Thyroid gland (tissue), 4 donors: ENCODE data around the gene HAND2.

Experiments used
- CTCF ChIP-seq, 6 experiments: fragments of 200-600 bp in 3 of 6; fragments of 450-650 bp in 3 of 6; sonication (generic) in 3 of 6; IDR thresholded peaks; one replicate each; pipeline ENCODE4 v1.5.1; 2016 to 2019; ENCODE audit warnings: antibody characterized with exemption in 6 of 6, mild to moderate bottlenecking in 2 of 6, inconsistent platforms in 1 of 6, moderate library complexity in 1 of 6
- POLR2A ChIP-seq, 2 donors: fragments of 450-650 bp; IDR thresholded peaks; one replicate each; pipeline ENCODE4 v1.6.1; 2017; ENCODE audit warnings: antibody characterized with exemption in 2 of 2, mild to moderate bottlenecking in 2 of 2, moderate library complexity in 1 of 2

- TF ChIP-seq CTCF (IDR thresholded peaks at IDR 0.05): no peak
- TF ChIP-seq POLR2A (IDR thresholded peaks at IDR 0.05): no peak
Measured at GRCh38 chr4:173514641-173515217, 15.3 kb downstream of the HAND2 start.
